WTC11 (cell line): ENCODE data around the gene GADD45B.

Experiments used
- NR1H2 ChIP-seq: sonication (generic); formaldehyde crosslinking; IDR thresholded peaks from 2 replicates; pipeline ENCODE4 v1.9.0; 2021; ENCODE audit warnings: mild to moderate bottlenecking, moderate library complexity, missing genetic modification reagents
- TEAD4 ChIP-seq: sonication (generic); formaldehyde crosslinking; IDR thresholded peaks from 2 replicates; pipeline ENCODE4 v1.8.0; 2022; ENCODE audit warnings: mild to moderate bottlenecking, missing genetic modification reagents
- ZNF317 ChIP-seq: sonication (generic); formaldehyde crosslinking; IDR thresholded peaks from 2 replicates; pipeline ENCODE4 v1.8.1; 2023; ENCODE audit warnings: low read depth, mild to moderate bottlenecking, moderate library complexity, missing genetic modification reagents, borderline replicate concordance
- TF ChIP-seq, protein P1 (sequence below): fragments of 200-600 bp; IDR thresholded peaks from 2 replicates; pipeline ENCODE4 v1.8.0; 2022; ENCODE audit warnings: antibody characterized with exemption
- TF ChIP-seq, protein P2 (sequence below): sonication (generic); formaldehyde crosslinking; IDR thresholded peaks from 2 replicates; pipeline ENCODE4 v1.8.0; 2023; ENCODE audit warnings: missing genetic modification reagents
- TF ChIP-seq, protein P3 (sequence below): fragments of 250-450 bp; sonication (Bioruptor Pico); IDR thresholded peaks from 2 replicates; pipeline ENCODE4 v2.1.2; 2022; ENCODE audit warnings: mild to moderate bottlenecking, moderate library complexity
- TF ChIP-seq, protein P4 (sequence below): sonication (generic); formaldehyde crosslinking; IDR thresholded peaks from 2 replicates; pipeline ENCODE4 v1.8.0; 2022; ENCODE audit warnings: mild to moderate bottlenecking, missing genetic modification reagents
- TF ChIP-seq, protein P5 (sequence below): sonication (generic); formaldehyde crosslinking; IDR thresholded peaks from 2 replicates; pipeline ENCODE4 v1.8.0; 2022; ENCODE audit warnings: mild to moderate bottlenecking, missing genetic modification reagents
- TF ChIP-seq, protein P6 (sequence below): fragments of 250-450 bp; sonication (Bioruptor Pico); IDR thresholded peaks from 2 replicates; pipeline ENCODE4 v1.9.0; 2021; ENCODE audit warnings: mild to moderate bottlenecking
- TF ChIP-seq, protein P7 (sequence below): sonication (generic); formaldehyde crosslinking; IDR thresholded peaks from 2 replicates; pipeline ENCODE4 v1.8.1; 2023; ENCODE audit warnings: mild to moderate bottlenecking, missing genetic modification reagents, borderline replicate concordance
- TF ChIP-seq, protein P8 (sequence below): sonication (generic); formaldehyde crosslinking; conservative IDR thresholded peaks from 2 replicates; pipeline ENCODE4 v1.8.1; 2023; ENCODE audit warnings: mild to moderate bottlenecking, low read depth, missing genetic modification reagents, moderate library complexity

DNA sequence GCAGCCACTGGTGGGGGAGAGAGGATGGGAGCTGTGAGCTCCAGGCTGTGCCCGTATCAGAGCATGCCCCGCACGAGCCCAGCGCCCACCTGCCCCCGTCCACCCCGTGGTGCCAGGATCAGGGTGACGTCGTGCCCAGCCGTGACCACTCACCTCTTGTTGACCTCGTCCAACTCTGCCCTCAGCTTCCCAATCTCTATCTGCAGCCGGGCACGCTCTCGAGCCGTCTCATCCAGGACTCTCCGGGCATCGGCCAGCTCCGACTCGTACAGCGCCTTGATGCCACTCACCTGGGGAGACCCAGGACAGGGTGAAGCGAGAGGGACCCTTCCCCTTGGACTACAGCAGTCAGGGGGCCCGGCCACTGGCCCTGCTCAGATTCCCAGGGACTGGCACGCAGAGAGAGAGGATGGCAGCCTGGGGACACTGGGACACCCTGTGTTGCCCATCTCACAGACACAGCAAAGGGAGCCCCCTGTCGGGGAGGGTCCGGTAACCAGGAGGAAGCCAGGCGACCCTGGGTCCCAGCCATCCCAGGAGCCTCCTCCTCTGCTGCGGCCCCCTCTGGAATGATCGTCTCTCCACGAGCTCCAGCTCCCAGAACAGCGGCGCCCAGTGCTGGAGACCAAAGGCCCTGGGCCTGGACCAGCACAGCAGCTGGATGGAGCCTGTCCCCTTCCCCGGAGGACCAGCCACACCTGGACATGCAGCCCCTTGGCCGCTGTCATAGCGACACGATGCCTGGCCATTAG lies 31.5 kb upstream of the GADD45B start:
- TF ChIP-seq, protein P1, sequence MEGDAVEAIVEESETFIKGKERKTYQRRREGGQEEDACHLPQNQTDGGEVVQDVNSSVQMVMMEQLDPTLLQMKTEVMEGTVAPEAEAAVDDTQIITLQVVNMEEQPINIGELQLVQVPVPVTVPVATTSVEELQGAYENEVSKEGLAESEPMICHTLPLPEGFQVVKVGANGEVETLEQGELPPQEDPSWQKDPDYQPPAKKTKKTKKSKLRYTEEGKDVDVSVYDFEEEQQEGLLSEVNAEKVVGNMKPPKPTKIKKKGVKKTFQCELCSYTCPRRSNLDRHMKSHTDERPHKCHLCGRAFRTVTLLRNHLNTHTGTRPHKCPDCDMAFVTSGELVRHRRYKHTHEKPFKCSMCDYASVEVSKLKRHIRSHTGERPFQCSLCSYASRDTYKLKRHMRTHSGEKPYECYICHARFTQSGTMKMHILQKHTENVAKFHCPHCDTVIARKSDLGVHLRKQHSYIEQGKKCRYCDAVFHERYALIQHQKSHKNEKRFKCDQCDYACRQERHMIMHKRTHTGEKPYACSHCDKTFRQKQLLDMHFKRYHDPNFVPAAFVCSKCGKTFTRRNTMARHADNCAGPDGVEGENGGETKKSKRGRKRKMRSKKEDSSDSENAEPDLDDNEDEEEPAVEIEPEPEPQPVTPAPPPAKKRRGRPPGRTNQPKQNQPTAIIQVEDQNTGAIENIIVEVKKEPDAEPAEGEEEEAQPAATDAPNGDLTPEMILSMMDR = no peak
- TF ChIP-seq, protein P2, sequence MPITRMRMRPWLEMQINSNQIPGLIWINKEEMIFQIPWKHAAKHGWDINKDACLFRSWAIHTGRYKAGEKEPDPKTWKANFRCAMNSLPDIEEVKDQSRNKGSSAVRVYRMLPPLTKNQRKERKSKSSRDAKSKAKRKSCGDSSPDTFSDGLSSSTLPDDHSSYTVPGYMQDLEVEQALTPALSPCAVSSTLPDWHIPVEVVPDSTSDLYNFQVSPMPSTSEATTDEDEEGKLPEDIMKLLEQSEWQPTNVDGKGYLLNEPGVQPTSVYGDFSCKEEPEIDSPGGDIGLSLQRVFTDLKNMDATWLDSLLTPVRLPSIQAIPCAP = no peak
- TF ChIP-seq, protein P3, sequence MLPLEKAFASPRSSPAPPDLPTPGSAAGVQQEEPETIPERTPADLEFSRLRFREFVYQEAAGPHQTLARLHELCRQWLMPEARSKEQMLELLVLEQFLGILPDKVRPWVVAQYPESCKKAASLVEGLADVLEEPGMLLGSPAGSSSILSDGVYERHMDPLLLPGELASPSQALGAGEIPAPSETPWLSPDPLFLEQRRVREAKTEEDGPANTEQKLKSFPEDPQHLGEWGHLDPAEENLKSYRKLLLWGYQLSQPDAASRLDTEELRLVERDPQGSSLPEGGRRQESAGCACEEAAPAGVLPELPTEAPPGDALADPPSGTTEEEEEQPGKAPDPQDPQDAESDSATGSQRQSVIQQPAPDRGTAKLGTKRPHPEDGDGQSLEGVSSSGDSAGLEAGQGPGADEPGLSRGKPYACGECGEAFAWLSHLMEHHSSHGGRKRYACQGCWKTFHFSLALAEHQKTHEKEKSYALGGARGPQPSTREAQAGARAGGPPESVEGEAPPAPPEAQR (CRISPR knock-in tag) = no peak
- TF ChIP-seq, protein P4, sequence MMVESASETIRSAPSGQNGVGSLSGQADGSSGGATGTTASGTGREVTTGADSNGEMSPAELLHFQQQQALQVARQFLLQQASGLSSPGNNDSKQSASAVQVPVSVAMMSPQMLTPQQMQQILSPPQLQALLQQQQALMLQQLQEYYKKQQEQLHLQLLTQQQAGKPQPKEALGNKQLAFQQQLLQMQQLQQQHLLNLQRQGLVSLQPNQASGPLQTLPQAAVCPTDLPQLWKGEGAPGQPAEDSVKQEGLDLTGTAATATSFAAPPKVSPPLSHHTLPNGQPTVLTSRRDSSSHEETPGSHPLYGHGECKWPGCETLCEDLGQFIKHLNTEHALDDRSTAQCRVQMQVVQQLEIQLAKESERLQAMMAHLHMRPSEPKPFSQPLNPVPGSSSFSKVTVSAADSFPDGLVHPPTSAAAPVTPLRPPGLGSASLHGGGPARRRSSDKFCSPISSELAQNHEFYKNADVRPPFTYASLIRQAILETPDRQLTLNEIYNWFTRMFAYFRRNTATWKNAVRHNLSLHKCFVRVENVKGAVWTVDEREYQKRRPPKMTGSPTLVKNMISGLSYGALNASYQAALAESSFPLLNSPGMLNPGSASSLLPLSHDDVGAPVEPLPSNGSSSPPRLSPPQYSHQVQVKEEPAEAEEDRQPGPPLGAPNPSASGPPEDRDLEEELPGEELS (CRISPR knock-in tag) = no peak
- TF ChIP-seq, protein P5, sequence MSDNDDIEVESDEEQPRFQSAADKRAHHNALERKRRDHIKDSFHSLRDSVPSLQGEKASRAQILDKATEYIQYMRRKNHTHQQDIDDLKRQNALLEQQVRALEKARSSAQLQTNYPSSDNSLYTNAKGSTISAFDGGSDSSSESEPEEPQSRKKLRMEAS (CRISPR knock-in tag) = no peak
- TF ChIP-seq, protein P6, sequence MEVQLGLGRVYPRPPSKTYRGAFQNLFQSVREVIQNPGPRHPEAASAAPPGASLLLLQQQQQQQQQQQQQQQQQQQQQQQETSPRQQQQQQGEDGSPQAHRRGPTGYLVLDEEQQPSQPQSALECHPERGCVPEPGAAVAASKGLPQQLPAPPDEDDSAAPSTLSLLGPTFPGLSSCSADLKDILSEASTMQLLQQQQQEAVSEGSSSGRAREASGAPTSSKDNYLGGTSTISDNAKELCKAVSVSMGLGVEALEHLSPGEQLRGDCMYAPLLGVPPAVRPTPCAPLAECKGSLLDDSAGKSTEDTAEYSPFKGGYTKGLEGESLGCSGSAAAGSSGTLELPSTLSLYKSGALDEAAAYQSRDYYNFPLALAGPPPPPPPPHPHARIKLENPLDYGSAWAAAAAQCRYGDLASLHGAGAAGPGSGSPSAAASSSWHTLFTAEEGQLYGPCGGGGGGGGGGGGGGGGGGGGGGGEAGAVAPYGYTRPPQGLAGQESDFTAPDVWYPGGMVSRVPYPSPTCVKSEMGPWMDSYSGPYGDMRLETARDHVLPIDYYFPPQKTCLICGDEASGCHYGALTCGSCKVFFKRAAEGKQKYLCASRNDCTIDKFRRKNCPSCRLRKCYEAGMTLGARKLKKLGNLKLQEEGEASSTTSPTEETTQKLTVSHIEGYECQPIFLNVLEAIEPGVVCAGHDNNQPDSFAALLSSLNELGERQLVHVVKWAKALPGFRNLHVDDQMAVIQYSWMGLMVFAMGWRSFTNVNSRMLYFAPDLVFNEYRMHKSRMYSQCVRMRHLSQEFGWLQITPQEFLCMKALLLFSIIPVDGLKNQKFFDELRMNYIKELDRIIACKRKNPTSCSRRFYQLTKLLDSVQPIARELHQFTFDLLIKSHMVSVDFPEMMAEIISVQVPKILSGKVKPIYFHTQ (CRISPR knock-in tag) = no peak
- TF ChIP-seq TEAD4 (CRISPR knock-in tag) (no peak), NR1H2 (CRISPR knock-in tag) (no peak), ZNF317 (CRISPR knock-in tag) (no peak)
- TF ChIP-seq, protein P7, sequence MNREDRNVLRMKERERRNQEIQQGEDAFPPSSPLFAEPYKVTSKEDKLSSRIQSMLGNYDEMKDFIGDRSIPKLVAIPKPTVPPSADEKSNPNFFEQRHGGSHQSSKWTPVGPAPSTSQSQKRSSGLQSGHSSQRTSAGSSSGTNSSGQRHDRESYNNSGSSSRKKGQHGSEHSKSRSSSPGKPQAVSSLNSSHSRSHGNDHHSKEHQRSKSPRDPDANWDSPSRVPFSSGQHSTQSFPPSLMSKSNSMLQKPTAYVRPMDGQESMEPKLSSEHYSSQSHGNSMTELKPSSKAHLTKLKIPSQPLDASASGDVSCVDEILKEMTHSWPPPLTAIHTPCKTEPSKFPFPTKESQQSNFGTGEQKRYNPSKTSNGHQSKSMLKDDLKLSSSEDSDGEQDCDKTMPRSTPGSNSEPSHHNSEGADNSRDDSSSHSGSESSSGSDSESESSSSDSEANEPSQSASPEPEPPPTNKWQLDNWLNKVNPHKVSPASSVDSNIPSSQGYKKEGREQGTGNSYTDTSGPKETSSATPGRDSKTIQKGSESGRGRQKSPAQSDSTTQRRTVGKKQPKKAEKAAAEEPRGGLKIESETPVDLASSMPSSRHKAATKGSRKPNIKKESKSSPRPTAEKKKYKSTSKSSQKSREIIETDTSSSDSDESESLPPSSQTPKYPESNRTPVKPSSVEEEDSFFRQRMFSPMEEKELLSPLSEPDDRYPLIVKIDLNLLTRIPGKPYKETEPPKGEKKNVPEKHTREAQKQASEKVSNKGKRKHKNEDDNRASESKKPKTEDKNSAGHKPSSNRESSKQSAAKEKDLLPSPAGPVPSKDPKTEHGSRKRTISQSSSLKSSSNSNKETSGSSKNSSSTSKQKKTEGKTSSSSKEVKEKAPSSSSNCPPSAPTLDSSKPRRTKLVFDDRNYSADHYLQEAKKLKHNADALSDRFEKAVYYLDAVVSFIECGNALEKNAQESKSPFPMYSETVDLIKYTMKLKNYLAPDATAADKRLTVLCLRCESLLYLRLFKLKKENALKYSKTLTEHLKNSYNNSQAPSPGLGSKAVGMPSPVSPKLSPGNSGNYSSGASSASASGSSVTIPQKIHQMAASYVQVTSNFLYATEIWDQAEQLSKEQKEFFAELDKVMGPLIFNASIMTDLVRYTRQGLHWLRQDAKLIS (CRISPR knock-in tag) = no peak
- TF ChIP-seq, protein P8, sequence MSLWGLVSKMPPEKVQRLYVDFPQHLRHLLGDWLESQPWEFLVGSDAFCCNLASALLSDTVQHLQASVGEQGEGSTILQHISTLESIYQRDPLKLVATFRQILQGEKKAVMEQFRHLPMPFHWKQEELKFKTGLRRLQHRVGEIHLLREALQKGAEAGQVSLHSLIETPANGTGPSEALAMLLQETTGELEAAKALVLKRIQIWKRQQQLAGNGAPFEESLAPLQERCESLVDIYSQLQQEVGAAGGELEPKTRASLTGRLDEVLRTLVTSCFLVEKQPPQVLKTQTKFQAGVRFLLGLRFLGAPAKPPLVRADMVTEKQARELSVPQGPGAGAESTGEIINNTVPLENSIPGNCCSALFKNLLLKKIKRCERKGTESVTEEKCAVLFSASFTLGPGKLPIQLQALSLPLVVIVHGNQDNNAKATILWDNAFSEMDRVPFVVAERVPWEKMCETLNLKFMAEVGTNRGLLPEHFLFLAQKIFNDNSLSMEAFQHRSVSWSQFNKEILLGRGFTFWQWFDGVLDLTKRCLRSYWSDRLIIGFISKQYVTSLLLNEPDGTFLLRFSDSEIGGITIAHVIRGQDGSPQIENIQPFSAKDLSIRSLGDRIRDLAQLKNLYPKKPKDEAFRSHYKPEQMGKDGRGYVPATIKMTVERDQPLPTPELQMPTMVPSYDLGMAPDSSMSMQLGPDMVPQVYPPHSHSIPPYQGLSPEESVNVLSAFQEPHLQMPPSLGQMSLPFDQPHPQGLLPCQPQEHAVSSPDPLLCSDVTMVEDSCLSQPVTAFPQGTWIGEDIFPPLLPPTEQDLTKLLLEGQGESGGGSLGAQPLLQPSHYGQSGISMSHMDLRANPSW = no peak
